Uterus (tissue), 4 donors: Measurements from ENCODE around the gene LRRC3. TPM values are rescaled to one million over a fixed set of nuclear protein-coding genes. Genes with fewer than 3 reads are reported as not detected.

Source experiments
- DNase-seq, 2 donors: peaks; one replicate each; pipeline ENCODE4 v3.0.0-alpha.2; 2019 to 2020
- H3K27ac ChIP-seq, 2 donors: fragments of 200-600 bp; sonication (generic); 1 replicate in 1 of 2; 2 replicates in 1 of 2; pipeline ENCODE4 v1.5.1; 2016 to 2018
- H3K27me3 ChIP-seq, 2 donors: fragments of 200-600 bp; sonication (generic); one replicate each; pipeline ENCODE4 v1.5.1; 2018 to 2019; ENCODE audit warnings: control low read depth in 1 of 2
- H3K36me3 ChIP-seq, 2 donors: fragments of 200-600 bp; sonication (generic); one replicate each; pipeline ENCODE4 v1.5.1; 2019; ENCODE audit warnings: control low read depth in 1 of 2
- H3K4me1 ChIP-seq, 2 donors: fragments of 200-600 bp; sonication (generic); one replicate each; pipeline ENCODE4 v1.5.1; 2018 to 2019; ENCODE audit warnings: control low read depth in 1 of 2
- H3K4me3 ChIP-seq, 2 donors: fragments of 200-600 bp; sonication (generic); 1 replicate in 1 of 2; 2 replicates in 1 of 2; pipeline ENCODE4 v1.5.1; 2018 to 2019; ENCODE audit warnings: mild to moderate bottlenecking in 1 of 2
- H3K9me3 ChIP-seq, 2 donors: fragments of 200-600 bp; sonication (generic); one replicate each; pipeline ENCODE4 v1.5.1; 2019; ENCODE audit warnings: control low read depth in 1 of 2
- CTCF ChIP-seq, 4 experiments: fragments of 200-600 bp in 2 of 4; fragments of 450-650 bp in 2 of 4; sonication (generic) in 2 of 4; IDR thresholded peaks; one replicate each; pipeline ENCODE4 v1.5.1; 2016 to 2019; ENCODE audit warnings: antibody characterized with exemption in 4 of 4, mild to moderate bottlenecking in 2 of 4, moderate library complexity in 1 of 4
- POLR2A ChIP-seq, 2 donors: fragments of 450-650 bp; IDR thresholded peaks; one replicate each; pipeline ENCODE4 v1.6.1; 2016; ENCODE audit warnings: antibody characterized with exemption in 2 of 2, mild to moderate bottlenecking in 1 of 2, moderate library complexity in 1 of 2
- intact Hi-C: fragments of 100-400 bp; cut with DNase I; formaldehyde crosslinking; loops from one replicate; pipeline ENCODE4 v1.15.1; 2023; ENCODE audit warnings: low total_unique reads
- total RNA-seq, 4 donors: library from RNA; depleted of rRNA in 3 of 4; stranded (reverse); fragments of >200 nt in 3 of 4; gene quantifications; one replicate each; pipeline versions ENCODE4 v1.1.0 to v1.2.4, GENCODE V29; 2014 to 2023
- donor health status: DM: yes; HTN: yes; CAD: no.

Gene LRRC3
- total RNA-seq, 4 donors from 2014 or later, result under 0.01 to 2.3 (median 2.3) TPM; not detected in 1

GRCh38 chr21:44425307-44425894 is 29.9 kb upstream of the LRRC3 start:
- no peak overlapping the region for H3K4me3 ChIP-seq

GRCh38 chr21:44425895-44426662 is 29.2 kb upstream of the LRRC3 start:
- TF ChIP-seq CTCF (IDR thresholded peaks at IDR 0.05) (no peak), POLR2A (IDR thresholded peaks at IDR 0.05) (no peak)
- Histone ChIP-seq H3K27me3 (no peaks in the 10 kb centered on the region), H3K9me3 (peaks cover 0 to 8% of the 10 kb centered on the region in 2 donors), H3K27ac (no peak overlapping the region), H3K4me3 (no peak overlapping the region), H3K4me1 (no peaks in the 10 kb centered on the region), H3K36me3 (no peaks in the 10 kb centered on the region)
- intact Hi-C loops, result no loop called here
- DNase-seq, result no peak

More at GRCh38 chr21:44425307-44425894, 29.9 kb upstream of the LRRC3 start:
- Histone ChIP-seq H3K9me3 (peaks cover 0 to 8% of the 10 kb centered on the region in 2 donors), H3K4me1 (no peaks in the 10 kb centered on the region), H3K36me3 (no peaks in the 10 kb centered on the region), H3K27ac (no peak overlapping the region), H3K27me3 (no peaks in the 10 kb centered on the region)
- TF ChIP-seq POLR2A (IDR thresholded peaks at IDR 0.05) (no peak), CTCF (IDR thresholded peaks at IDR 0.05) (no peak)
- intact Hi-C loops, result no loop called here
- no peak for DNase-seq

- intact Hi-C loops, result no loop called here
- H3K4me3 ChIP-seq, result no peak overlapping the region
- TF ChIP-seq POLR2A (IDR thresholded peaks at IDR 0.05) (no peak), CTCF (IDR thresholded peaks at IDR 0.05) (no peak)
- H3K4me1 ChIP-seq, result no peaks in the 10 kb centered on the region
- DNase-seq, result no peak
- H3K36me3 ChIP-seq, result no peaks in the 10 kb centered on the region
- no peaks in the 10 kb centered on the region for H3K27me3 ChIP-seq
- peaks cover 0 to 8% of the 10 kb centered on the region in 2 donors for H3K9me3 ChIP-seq
- no peak overlapping the region for H3K27ac ChIP-seq
Observed at GRCh38 chr21:44426663-44427191, 28.6 kb upstream of the LRRC3 start.

GRCh38 chr21:44427241-44428120 is 27.8 kb upstream of the LRRC3 start:
- Histone ChIP-seq H3K4me3 (no peak overlapping the region), H3K27me3 (no peaks in the 10 kb centered on the region), H3K27ac (no peak overlapping the region), H3K36me3 (no peaks in the 10 kb centered on the region), H3K9me3 (peaks cover 0 to 8% of the 10 kb centered on the region in 2 donors), H3K4me1 (no peaks in the 10 kb centered on the region)
- DNase-seq, result no peak
- TF ChIP-seq CTCF (IDR thresholded peaks at IDR 0.05) (no peak), POLR2A (IDR thresholded peaks at IDR 0.05) (no peak)
- intact Hi-C loops, result no loop called here
